Osteoblast (primary cell): ENCODE data around the gene CTDP1. TPM values are rescaled to one million over a fixed set of nuclear protein-coding genes. Genes with fewer than 3 reads are reported as not detected.

Experiments
- DNase-seq: peaks from one replicate; pipeline ENCODE4 v3.0.0; 2011; ENCODE audit warnings: low spot score, mixed read lengths; ENCODE audit not compliant: insufficient read length; ENCODE audit errors: missing footprints
- H2AFZ ChIP-seq: 2 replicates; pipeline ENCODE4 v1.6.0; 2011; ENCODE audit warnings: mild to moderate bottlenecking, low read length
- H3K27ac ChIP-seq: 2 replicates; pipeline ENCODE4 v1.5.1; 2011; ENCODE audit warnings: mild to moderate bottlenecking, low read depth, low read length, moderate library complexity
- H3K27me3 ChIP-seq: 2 replicates; pipeline ENCODE4 v1.6.0; 2012; ENCODE audit warnings: mild to moderate bottlenecking, control low read depth, inconsistent platforms, low read length, moderate library complexity; ENCODE audit not compliant: insufficient read depth
- H3K36me3 ChIP-seq: 2 replicates; pipeline ENCODE4 v1.5.1; 2011; ENCODE audit warnings: mild to moderate bottlenecking, low read length, control low read depth, moderate library complexity; ENCODE audit not compliant: insufficient read depth
- H3K4me1 ChIP-seq: 2 replicates; pipeline ENCODE4 v1.5.1; 2011; ENCODE audit warnings: mild to moderate bottlenecking, low read length, control low read depth, moderate library complexity; ENCODE audit not compliant: insufficient read depth
- H3K4me2 ChIP-seq: 2 replicates; pipeline ENCODE4 v1.6.0; 2011; ENCODE audit warnings: mild to moderate bottlenecking, low read length; ENCODE audit not compliant: insufficient read depth
- H3K4me3 ChIP-seq: fragments of 200-600 bp; sonication (generic); 3 replicates; pipeline ENCODE4 v1.5.1; 2012; ENCODE audit warnings: mild to moderate bottlenecking, low read length, inconsistent platforms; ENCODE audit not compliant: insufficient read depth
- H3K79me2 ChIP-seq: 2 replicates; pipeline ENCODE4 v1.6.0; 2012; ENCODE audit warnings: mild to moderate bottlenecking, low read length, control low read depth, inconsistent platforms; ENCODE audit not compliant: insufficient read depth
- H3K9me3 ChIP-seq: 2 replicates; pipeline ENCODE4 v1.5.1; 2011; ENCODE audit warnings: low read depth, low read length, control low read depth
- H4K20me1 ChIP-seq: 2 replicates; pipeline ENCODE4 v1.6.0; 2012; ENCODE audit warnings: mild to moderate bottlenecking, low read length, control low read depth; ENCODE audit not compliant: insufficient read depth
- CTCF ChIP-seq: IDR thresholded peaks from 2 replicates; pipeline ENCODE4 v1.5.1; 2011; ENCODE audit warnings: mild to moderate bottlenecking, low read depth, low read length, moderate library complexity; ENCODE audit errors: extremely low read depth
- total RNA-seq: library from RNA; depleted of rRNA; stranded (reverse); fragments of >200 nt; gene quantifications from 2 replicates; pipeline ENCODE4 v1.2.3, GENCODE V29; 2012

Gene CTDP1
- total RNA-seq, 1 donor: 26.8 TPM

- no peaks in the 10 kb centered on the region for H3K79me2 ChIP-seq
- H3K9me3 ChIP-seq: no peaks in the 10 kb centered on the region
- no peak overlapping the region for H3K4me2 ChIP-seq
- DNase-seq: no peak
- H2AFZ ChIP-seq: no peak overlapping the region
- H3K27me3 ChIP-seq: peaks cover 7% of the 10 kb centered on the region
- no peak for TF ChIP-seq CTCF
- H3K4me1 ChIP-seq: no peaks in the 10 kb centered on the region
- no peaks in the 10 kb centered on the region for H4K20me1 ChIP-seq
- H3K36me3 ChIP-seq: no peaks in the 10 kb centered on the region
- H3K27ac ChIP-seq: no peak overlapping the region
- H3K4me3 ChIP-seq: no peak overlapping the region
Observed at GRCh38 chr18:79642626-79643025, 37.0 kb upstream of the CTDP1 start.

- H3K4me1 ChIP-seq: no peaks in the 10 kb centered on the region
- H2AFZ ChIP-seq: no peak overlapping the region
- DNase-seq: peak; percentile 69
- H3K4me3 ChIP-seq: no peak overlapping the region
- no peak overlapping the region for H3K27ac ChIP-seq
- H3K4me2 ChIP-seq: peak overlapping the region; percentile 24
- H3K27me3 ChIP-seq: peaks cover 9% of the 10 kb centered on the region
- H3K79me2 ChIP-seq: no peaks in the 10 kb centered on the region
- H3K9me3 ChIP-seq: no peaks in the 10 kb centered on the region
- TF ChIP-seq CTCF: no peak
- no peaks in the 10 kb centered on the region for H4K20me1 ChIP-seq
- H3K36me3 ChIP-seq: no peaks in the 10 kb centered on the region
Observed at GRCh38 chr18:79643054-79643984, 36.3 kb upstream of the CTDP1 start.

DNA sequence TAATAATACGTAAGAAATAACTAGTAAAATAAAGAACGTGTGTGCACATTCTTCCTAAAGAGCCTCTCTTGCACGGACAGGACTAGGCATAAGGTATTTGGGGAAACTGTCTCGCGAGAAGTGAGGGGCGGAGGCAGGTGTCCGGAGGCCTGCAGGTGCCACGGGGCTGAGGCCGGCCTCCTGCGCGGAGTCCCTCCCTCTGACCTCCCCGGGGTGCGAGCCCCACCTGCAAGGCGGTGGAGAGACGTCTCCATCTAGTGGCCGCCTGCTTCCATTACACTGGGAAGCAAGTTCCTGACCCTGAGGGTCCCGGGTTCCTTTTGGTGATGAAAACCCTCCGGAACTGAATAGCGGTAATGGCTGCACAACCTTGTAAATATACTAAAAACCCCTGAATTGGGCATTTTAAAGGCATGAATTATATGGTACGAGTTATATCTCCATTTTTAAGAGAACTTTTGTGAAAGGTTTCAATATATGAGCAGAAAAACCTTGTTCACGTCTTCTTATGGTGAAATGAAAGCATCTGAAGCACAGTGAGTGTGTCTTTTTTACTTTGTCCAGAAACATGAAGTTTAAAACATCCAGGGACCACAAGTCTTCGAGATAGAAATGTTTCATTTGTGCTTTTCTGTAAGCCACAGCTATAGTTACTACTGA, 35.5 kb upstream of the CTDP1 start:
- Histone ChIP-seq H3K27ac (no peak overlapping the region), H3K9me3 (no peaks in the 10 kb centered on the region), H3K4me3 (no peak overlapping the region), H2AFZ (no peak overlapping the region), H3K36me3 (no peaks in the 10 kb centered on the region), H3K27me3 (peaks cover 5% of the 10 kb centered on the region), H3K4me1 (no peaks in the 10 kb centered on the region), H3K79me2 (no peaks in the 10 kb centered on the region), H4K20me1 (no peaks in the 10 kb centered on the region), H3K4me2 (peak overlapping the region; percentile 24)
- DNase-seq: peak; percentile 98
- TF ChIP-seq CTCF: peak; percentile 92

DNA sequence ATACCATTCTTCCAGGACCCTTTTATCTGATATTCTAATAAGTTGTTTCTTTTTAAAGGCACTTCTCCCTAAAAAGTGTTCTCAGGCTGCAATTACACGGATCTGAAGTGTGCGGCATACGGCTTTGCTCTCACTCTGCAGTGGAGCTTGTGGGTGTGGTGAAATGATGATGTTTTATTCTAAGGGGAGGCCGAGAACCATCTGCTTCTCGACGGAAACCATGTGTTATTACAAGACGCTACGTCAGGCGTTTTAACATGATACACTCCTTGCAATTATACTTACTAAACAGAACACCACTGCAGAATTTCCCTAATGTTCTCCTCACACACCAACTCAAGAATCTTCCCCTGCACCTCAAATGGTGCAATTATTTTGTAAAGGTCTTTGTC, 34.9 kb upstream of the CTDP1 start:
- no peaks in the 10 kb centered on the region for H3K4me1 ChIP-seq
- H3K27me3 ChIP-seq: peaks cover 5% of the 10 kb centered on the region
- H3K4me3 ChIP-seq: no peak overlapping the region
- H3K4me2 ChIP-seq: no peak overlapping the region
- H2AFZ ChIP-seq: no peak overlapping the region
- H3K9me3 ChIP-seq: no peaks in the 10 kb centered on the region
- no peaks in the 10 kb centered on the region for H3K79me2 ChIP-seq
- H3K27ac ChIP-seq: no peak overlapping the region
- H3K36me3 ChIP-seq: no peaks in the 10 kb centered on the region
- no peaks in the 10 kb centered on the region for H4K20me1 ChIP-seq
- no peak for DNase-seq
- no peak for TF ChIP-seq CTCF
